ENCODE results near the gene BCAR3.
"Not testable (repeated sequence)": the region's sequence is repeated elsewhere in the genome, so short reads cannot be mapped to it uniquely, and the experiment has no call there.

The BCAR3 gene

DNA sequence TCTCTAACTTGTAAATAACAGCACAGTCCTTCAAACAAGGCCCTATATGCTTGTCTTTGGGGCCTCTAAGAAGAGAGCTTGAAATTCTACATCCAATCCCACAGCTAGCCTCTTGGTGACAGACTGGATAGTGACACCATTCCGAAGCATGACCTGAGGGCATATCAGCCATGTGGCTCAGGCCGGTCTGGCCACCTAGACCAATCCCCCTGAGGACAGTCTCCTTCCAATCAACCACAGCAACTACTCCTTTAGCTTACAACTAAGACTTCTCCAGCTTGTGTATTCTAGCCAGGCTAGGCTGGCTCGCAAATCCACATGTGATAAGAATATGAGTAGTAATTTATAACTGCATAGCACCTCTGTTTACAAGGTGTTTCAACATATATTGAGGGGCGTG, 14.0 kb downstream of the BCAR3 start:
- DNase-seq = no peak

GRCh38 chr1:93666613-93667384, 14.8 kb downstream of the BCAR3 start:
- peak; percentile 44 for DNase-seq

GRCh38 chr1:93665015-93665414, 16.6 kb downstream of the BCAR3 start:
- DNase-seq = no peak

DNA sequence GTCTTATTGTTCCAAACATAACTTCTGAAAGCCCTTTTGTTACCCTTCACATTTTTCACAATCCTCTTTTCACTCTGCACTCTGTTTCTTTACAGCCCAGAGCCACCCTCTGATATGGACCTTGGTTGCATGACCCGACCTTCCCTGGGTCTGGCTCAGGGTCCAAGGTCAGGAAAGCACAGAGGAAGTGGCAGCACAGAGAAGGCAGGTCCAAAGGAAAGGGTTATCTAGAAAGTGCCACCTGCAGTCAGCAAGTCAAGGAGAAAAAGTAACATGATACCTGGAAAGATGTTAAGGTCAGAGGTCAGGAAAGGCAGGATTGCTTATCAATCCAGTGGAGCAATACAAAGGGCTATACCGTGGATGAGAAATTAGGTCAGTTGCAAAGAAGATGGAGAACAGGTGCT, 18.4 kb downstream of the BCAR3 start:
- no peak for DNase-seq

DNA sequence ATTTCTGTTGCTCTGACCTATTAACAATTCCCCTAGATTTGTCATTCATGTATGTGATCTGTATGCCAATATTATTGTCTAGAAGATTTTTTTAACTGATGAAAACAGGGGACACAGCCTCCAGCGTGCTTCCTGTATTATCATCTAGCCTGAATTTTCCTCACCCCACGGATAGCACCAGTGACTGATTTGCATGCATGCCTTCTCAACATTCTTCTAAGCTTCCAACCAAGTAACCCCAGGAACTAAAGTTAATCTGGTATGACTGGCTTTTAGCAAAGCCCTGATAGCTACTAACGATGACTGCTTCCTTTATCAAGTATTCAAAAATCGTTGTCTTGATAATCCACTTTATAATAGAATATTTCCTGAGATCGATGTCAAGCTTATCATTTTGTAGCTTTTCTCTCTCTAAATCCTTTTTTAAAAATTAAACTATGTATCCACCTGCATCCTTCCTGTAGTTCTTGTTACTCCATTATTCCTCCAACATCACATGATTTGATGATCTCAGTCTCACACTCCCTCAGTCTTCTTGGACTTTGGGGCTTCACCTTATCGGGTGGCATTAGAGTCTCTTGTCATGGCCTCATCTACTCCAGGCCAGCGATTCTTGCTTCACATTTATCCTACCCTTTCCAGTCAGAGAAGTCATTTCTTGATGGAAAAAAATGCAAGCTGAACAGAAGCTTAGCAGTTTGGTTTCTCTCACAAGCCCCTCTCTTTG, 19.0 kb downstream of the BCAR3 start:
- peak; percentile 67 for DNase-seq

DNA sequence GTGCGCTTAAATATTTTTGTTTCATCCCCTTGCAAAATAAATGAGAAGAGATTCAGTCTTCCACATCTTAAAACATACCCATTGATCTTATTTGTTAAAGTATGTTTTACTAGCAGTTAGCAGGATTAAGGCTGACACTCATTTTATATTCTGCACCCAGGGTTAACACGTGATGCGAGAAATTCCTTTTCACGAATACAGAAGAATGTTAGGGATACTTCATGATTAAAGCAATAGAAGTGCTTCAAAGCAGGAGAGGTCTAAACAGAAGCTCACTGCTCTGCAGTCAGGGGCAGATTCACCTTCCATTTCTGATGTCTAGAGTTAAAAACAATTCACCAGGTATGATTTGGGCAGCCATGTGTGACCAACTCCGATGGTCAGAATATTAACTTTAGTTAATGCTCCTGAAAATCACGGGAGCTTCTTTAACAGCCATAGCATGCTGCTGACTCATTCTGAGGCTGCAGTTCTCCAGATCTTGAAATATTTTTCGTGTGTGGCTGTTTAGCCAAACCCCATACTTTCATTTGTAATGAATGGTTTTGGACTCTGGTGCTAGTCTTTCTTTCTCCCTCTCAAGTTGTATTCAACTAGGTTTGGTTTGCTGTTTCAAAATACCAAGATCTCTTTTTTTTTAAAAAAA, 19.7 kb downstream of the BCAR3 start:
- DNase-seq = peak; percentile 87

- not testable (repeated sequence) for DNase-seq
Observed at GRCh38 chr1:93661341-93661740, 20.3 kb downstream of the BCAR3 start.

DNA sequence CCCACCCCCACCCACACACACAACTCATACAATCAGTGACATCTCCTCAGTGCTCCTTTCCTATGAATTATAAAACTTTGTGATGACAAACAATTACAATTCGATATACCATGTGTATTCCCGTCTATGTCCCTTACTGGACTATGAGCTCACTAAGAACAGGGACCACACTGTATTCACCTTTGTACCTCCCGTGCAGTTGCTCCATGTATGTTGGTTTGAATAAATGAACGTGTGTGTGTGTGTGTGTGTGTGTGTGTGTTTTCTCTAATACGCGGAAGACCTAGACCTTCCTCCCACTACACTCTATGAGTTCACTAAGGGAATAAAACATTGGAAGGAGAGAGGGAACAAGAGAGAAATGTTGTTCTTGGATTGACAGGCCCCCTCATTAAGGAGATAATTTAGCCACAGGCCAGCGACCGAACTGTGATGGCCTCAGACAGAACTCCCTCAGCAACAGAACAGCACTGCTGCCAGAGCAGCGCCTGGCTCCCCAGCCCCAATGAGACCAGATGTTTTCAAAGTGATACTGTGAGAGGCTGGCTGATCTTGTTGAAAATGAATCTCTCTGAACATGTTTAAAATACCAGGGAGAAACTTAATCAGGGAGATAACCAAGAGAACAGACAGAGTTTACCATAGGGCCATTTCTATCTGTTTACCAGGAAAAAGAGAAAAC, 21.7 kb downstream of the BCAR3 start:
- DNase-seq = peak; percentile 33

GRCh38 chr1:93658188-93658587, 23.4 kb downstream of the BCAR3 start:
- no peak for DNase-seq

- DNase-seq = no peak
Observed at GRCh38 chr1:93656491-93656890, 25.1 kb downstream of the BCAR3 start.

DNA sequence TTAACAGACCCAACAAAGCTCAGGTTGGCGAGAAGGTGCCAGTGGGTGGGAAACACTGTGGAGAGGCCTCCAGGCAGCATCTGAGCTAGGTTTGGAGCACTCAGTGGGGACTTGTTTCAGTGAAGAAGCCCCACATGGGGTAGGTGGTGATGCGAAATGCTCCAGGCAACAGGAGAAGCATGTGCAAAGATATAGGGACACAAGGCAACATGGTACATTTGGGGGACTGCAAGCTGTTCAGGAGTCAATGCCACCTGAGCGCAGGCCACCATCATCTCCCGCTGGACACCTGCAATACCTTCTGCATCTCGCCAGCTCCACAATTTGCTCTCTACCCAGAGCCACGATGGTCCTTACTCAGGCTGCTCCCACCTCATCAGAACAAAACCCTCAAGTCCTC, 28.0 kb downstream of the BCAR3 start:
- DNase-seq = no peak

DNA sequence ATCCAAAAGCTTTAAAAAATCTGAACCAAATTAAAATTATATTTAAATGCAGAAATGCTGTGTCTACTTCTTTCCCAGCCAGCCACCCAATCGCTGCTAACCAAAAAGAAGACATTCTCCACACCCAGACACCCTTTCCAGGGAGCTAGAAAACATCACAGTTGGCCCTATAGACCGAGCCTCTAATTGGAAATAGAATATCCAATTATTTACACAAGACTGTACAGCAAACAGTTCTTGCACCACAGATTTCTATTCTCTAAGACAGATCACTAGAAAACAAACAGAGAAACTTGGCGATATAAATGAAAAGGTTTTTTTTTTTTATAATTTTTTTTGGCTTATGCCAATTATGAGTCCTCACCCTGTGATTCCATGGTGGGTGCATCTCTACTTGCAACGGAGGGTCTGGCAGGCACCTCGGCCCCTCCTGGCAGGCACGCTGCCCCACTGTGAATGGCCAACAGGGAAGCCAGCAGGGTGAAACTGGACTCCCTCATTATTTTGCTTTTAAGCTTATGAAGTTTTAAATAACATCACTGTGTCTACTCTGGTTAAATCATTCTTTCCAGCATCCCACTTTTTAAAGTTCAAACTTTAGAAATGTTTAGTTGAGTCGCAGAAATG, 29.2 kb downstream of the BCAR3 start:
- DNase-seq = no peak

GRCh38 chr1:93651695-93652094, 29.9 kb downstream of the BCAR3 start:
- no peak for DNase-seq

- DNase-seq = not testable (repeated sequence)
Observed at GRCh38 chr1:93650159-93650558, 31.5 kb downstream of the BCAR3 start.

DNA sequence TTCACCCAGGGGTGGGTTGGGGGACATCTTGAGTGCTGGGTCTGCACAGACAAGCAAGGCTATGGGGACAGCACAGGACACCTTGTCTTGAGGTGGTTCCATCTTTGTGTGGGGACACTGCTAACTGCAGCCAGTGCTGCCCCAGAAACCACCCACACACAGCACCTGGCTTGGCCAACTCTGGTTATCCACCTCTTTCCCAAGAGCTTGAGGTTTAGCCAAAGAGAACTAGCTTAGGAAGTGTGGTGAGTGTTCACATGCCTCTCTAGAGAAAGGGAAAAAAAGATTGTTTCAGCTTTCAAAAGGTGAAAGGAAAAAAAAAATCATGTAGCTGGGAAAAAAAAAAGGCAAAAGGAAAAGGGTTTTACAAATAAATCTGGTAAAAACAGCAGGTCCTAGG, 32.4 kb downstream of the BCAR3 start:
- no peak for DNase-seq

DNA sequence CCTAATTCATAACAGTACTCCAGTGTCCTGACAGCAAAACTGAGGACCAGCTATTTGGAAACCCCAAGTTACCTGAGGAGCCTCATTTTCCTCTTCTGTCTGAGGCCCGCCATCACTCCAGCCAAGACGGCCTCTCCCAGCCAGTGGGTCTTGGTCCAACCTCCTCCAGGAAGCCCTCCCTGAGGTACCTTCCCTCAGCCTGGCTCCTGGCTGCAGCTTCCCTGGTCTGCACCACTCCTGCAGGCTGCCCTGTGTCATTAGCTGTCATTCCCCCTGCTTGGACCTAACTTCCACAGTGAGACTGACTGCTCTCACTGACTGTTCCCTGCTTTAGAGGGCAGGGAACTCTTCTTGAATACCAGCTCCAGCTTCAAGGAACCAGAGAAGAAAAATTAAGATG, 33.0 kb downstream of the BCAR3 start:
- DNase-seq = no peak

- no peak for DNase-seq
Observed at GRCh38 chr1:93641527-93641926, 40.1 kb downstream of the BCAR3 start.

DNA sequence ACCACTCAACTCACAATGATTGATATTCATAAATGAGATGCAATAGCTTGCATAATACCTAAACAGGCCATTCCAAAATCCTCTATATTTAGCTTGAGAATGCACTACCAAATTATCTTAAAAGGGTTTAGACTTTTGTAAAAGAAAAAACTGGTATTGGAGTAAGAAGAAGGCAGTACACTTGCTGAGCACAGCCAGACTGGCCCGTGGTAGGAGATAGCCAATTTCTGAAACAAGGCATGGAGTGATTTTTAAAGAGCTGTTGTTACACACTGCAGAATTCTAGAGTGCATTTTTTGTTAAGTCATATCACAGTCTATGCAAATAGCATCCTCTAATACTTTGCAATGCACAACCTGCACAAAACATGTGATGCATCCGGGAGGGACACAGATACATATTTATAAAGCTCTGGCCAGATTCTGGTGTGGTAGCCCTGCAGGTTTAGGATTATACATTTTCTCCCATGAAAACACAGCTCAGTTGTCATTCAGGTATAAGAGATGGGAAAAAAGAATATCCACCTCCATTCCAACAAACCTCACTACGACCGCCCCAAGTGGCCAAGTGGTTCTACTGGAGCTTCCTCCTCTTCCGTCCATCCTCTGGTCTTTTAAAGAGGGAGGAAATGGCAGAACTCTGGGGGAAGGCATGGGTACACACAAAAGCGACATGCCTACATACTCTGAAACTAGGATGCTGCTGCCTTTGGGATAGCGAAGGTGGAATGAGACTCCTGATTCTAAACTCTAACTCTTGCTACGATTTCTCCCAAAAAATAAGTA, 40.8 kb downstream of the BCAR3 start:
- DNase-seq = no peak

DNA sequence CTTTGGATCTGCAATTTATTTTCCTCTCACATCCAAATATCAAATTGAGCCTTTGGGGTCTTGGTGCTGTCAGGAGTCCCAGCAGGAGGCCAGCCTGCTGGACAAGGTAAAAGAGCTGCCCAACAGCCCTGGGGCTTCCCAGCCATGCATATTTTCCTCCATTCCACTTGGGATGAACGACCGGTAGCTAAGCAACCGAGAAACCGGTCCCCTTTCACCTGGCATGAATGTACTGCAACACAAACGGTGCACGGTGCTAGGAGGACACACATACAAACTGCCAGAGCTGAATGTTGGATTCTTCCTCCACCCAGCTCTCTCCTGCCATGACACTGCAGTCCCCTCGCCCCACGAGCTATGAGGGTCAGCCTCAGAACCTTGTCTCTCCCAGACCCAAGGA, 42.7 kb downstream of the BCAR3 start:
- DNase-seq = no peak

DNA sequence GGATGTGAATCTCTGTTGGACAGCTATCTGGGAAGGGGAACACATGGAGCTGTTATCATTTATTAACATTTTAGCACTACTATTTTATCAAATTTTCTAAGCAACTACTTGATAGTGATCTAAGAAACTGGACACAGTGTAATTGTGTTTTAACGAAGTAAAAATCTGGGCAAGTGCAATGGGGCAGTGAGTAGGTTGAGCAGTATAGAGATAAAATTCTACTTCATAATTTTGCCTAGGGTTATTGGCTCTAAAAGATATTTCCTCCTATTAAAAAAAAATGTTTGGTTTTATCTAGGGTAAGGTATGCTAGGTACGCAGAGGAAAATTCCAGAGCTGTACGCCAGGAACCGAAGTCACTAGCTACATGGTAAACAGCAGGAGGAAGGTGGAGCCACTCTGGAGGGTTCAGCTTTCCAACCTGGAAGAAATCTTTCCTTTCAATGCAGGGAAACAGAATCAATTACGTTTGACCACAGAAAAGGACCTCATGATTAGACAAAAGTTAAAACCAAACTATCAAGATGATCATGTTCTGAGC, 43.3 kb downstream of the BCAR3 start:
- no peak for DNase-seq

DNA sequence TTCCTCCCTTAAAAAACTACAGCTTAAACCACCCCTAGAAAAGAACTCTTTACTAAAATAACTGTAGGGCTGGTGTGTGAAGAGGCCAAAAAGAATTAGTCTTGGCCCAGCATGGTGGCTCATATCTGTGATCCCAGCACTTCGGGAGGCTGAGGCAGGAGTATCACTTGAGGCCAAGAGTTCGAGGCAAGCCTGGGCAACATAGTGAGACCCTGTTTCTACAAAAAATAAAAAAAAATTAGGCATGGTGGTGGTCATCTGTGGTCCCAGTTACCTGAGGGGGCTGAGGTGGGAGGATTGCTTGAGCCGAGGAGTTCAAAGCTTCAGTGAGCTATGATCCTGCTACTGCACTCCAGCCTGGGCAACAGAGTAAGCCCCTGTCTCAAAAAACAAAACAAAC, 44.9 kb downstream of the BCAR3 start:
- no peak for DNase-seq
